ENCODE measurements around the gene IVNS1ABP. TPM values are rescaled to one million over a fixed set of nuclear protein-coding genes. Genes with fewer than 3 reads are reported as not detected.

Gene IVNS1ABP
- total RNA-seq, 1 donor from 2014 or later, result 72.7 TPM

DNA sequence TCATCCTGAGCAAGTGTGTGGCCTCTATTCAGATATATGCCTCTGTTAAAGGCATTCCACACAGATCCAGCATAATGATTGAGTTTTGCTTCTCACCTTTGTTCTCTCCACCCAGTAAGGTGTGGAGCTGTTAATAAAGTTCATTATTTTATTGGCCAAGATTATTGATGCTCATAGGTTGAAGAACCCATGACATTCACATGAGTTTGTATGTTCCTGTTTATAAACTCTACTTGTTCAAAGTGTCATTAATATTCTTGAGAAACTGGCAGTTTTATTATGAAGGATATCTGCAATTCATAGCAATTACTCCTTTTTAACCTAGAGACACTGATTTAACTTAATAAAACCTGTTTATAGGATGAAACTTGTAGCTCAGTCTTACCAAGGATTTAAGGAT lies 22.0 kb downstream of the IVNS1ABP start:
- H3K27me3 ChIP-seq (ENCODE audit: control insufficient read depth, insufficient read depth, low read length), result no peaks in the 10 kb centered on the region
- H3K4me3 ChIP-seq (ENCODE audit: low read depth, low read length), result no peak overlapping the region
- TF ChIP-seq, protein P1, sequence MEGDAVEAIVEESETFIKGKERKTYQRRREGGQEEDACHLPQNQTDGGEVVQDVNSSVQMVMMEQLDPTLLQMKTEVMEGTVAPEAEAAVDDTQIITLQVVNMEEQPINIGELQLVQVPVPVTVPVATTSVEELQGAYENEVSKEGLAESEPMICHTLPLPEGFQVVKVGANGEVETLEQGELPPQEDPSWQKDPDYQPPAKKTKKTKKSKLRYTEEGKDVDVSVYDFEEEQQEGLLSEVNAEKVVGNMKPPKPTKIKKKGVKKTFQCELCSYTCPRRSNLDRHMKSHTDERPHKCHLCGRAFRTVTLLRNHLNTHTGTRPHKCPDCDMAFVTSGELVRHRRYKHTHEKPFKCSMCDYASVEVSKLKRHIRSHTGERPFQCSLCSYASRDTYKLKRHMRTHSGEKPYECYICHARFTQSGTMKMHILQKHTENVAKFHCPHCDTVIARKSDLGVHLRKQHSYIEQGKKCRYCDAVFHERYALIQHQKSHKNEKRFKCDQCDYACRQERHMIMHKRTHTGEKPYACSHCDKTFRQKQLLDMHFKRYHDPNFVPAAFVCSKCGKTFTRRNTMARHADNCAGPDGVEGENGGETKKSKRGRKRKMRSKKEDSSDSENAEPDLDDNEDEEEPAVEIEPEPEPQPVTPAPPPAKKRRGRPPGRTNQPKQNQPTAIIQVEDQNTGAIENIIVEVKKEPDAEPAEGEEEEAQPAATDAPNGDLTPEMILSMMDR (IDR thresholded peaks at IDR 0.05; ENCODE audit: insufficient read depth, low read length, severe bottlenecking), result no peak
- DNase-seq (ENCODE audit: low read depth) (no peak), FAIRE-seq (no peak)
- peaks cover 6% of the 10 kb centered on the region for H3K36me3 ChIP-seq (ENCODE audit: control insufficient read depth, insufficient read depth, low read length)

GRCh38 chr1:185293967-185294542 lies 23.0 kb downstream of the IVNS1ABP start:
- H3K4me3 ChIP-seq (ENCODE audit: low read depth, low read length), result no peak overlapping the region
- TF ChIP-seq, protein P1 (IDR thresholded peaks at IDR 0.05; ENCODE audit: insufficient read depth, low read length, severe bottlenecking), result no peak
- FAIRE-seq (no peak), DNase-seq (ENCODE audit: low read depth) (no peak)
- peaks cover 6% of the 10 kb centered on the region for H3K36me3 ChIP-seq (ENCODE audit: control insufficient read depth, insufficient read depth, low read length)
- no peaks in the 10 kb centered on the region for H3K27me3 ChIP-seq (ENCODE audit: control insufficient read depth, insufficient read depth, low read length)

- FAIRE-seq, result no peak
These were observed 24.8 kb downstream of the IVNS1ABP start for GRCh38 chr1:185292237-185292636.

GRCh38 chr1:185291652-185292051 lies 25.4 kb downstream of the IVNS1ABP start:
- TF ChIP-seq, protein P1 (IDR thresholded peaks at IDR 0.05; ENCODE audit: insufficient read depth, low read length, severe bottlenecking), result no peak
- FAIRE-seq (no peak), DNase-seq (ENCODE audit: low read depth) (no peak)
- Histone ChIP-seq H3K27me3 (ENCODE audit: control insufficient read depth, insufficient read depth, low read length) (no peaks in the 10 kb centered on the region), H3K4me3 (ENCODE audit: low read depth, low read length) (no peak overlapping the region), H3K36me3 (ENCODE audit: control insufficient read depth, insufficient read depth, low read length) (no peaks in the 10 kb centered on the region)

More at GRCh38 chr1:185292237-185292636, 24.8 kb downstream of the IVNS1ABP start:
- DNase-seq (ENCODE audit: low read depth), result no peak
- no peaks in the 10 kb centered on the region for H3K27me3 ChIP-seq (ENCODE audit: control insufficient read depth, insufficient read depth, low read length)
- no peaks in the 10 kb centered on the region for H3K36me3 ChIP-seq (ENCODE audit: control insufficient read depth, insufficient read depth, low read length)
- TF ChIP-seq, protein P1 (IDR thresholded peaks at IDR 0.05; ENCODE audit: insufficient read depth, low read length, severe bottlenecking), result no peak
- H3K4me3 ChIP-seq (ENCODE audit: low read depth, low read length), result no peak overlapping the region

DNA sequence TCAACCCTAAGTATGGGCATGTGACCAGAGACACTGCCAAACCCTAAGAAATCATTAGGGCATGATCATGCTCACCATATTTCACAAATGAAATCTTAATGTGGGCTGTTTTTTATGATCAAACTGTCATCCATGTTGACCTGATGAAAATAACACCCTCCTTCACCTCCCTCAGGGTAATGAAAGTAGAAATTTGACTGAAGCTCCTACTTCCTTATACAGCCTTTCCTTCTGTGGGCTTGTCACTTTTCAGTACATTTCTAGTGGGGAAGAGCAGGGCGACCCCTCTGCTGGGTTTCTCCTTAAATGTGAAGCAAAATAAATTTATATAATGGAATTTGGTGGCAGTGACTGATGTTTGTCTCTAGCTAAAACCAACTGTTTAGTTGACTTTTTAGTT lies 25.9 kb downstream of the IVNS1ABP start:
- H3K4me3 ChIP-seq (ENCODE audit: low read depth, low read length), result no peak overlapping the region
- no peaks in the 10 kb centered on the region for H3K36me3 ChIP-seq (ENCODE audit: control insufficient read depth, insufficient read depth, low read length)
- DNase-seq (ENCODE audit: low read depth) (no peak), FAIRE-seq (no peak)
- TF ChIP-seq, protein P1 (IDR thresholded peaks at IDR 0.05; ENCODE audit: insufficient read depth, low read length, severe bottlenecking), result no peak
- no peaks in the 10 kb centered on the region for H3K27me3 ChIP-seq (ENCODE audit: control insufficient read depth, insufficient read depth, low read length)

- no peak for FAIRE-seq
- no peaks in the 10 kb centered on the region for H3K36me3 ChIP-seq (ENCODE audit: control insufficient read depth, insufficient read depth, low read length)
- H3K27me3 ChIP-seq (ENCODE audit: control insufficient read depth, insufficient read depth, low read length), result no peaks in the 10 kb centered on the region
- H3K4me3 ChIP-seq (ENCODE audit: low read depth, low read length), result no peak overlapping the region
- TF ChIP-seq, protein P1 (IDR thresholded peaks at IDR 0.05; ENCODE audit: insufficient read depth, low read length, severe bottlenecking), result no peak
- DNase-seq (ENCODE audit: low read depth), result no peak
These were observed 27.2 kb downstream of the IVNS1ABP start for GRCh38 chr1:185289880-185290279.
